ENCODE measurements around the gene KRT32. TPM values are rescaled to one million over a fixed set of nuclear protein-coding genes. Genes with fewer than 3 reads are reported as not detected.

KRT32 gene
- total RNA-seq, 2 donors from 2014 or later: not detected

DNA sequence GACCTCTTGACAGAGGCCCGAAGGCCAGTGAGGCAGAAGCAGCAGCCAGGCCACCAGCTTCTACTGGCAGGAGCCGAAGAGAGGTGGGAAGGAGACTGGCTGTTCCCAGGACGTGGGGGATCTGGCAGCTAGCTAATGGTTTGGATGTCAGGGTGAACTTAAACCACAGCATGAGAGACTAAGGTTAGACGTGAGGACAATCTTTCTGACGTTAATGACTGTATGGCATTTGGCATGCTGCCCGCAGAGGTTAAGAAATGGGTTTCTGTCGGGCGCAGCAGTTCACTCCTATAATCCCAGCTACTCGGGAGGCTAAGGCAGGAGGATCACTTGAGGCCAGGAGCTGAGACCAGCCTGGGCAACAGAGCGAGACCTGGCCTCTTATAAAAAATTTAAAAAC is 44.5 kb upstream of the KRT32 start:
- Histone ChIP-seq H3K27ac (no peak overlapping the region), H3K4me1 (no peaks in the 10 kb centered on the region), H3K9me3 (no peaks in the 10 kb centered on the region), H3K4me3 (no peak overlapping the region), H3K27me3 (no peaks in the 10 kb centered on the region), H3K36me3 (no peaks in the 10 kb centered on the region)
- no peak for DNase-seq (ENCODE audit: low spot score)
- TF ChIP-seq, protein P1, sequence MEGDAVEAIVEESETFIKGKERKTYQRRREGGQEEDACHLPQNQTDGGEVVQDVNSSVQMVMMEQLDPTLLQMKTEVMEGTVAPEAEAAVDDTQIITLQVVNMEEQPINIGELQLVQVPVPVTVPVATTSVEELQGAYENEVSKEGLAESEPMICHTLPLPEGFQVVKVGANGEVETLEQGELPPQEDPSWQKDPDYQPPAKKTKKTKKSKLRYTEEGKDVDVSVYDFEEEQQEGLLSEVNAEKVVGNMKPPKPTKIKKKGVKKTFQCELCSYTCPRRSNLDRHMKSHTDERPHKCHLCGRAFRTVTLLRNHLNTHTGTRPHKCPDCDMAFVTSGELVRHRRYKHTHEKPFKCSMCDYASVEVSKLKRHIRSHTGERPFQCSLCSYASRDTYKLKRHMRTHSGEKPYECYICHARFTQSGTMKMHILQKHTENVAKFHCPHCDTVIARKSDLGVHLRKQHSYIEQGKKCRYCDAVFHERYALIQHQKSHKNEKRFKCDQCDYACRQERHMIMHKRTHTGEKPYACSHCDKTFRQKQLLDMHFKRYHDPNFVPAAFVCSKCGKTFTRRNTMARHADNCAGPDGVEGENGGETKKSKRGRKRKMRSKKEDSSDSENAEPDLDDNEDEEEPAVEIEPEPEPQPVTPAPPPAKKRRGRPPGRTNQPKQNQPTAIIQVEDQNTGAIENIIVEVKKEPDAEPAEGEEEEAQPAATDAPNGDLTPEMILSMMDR (IDR thresholded peaks at IDR 0.05): no peak

DNA sequence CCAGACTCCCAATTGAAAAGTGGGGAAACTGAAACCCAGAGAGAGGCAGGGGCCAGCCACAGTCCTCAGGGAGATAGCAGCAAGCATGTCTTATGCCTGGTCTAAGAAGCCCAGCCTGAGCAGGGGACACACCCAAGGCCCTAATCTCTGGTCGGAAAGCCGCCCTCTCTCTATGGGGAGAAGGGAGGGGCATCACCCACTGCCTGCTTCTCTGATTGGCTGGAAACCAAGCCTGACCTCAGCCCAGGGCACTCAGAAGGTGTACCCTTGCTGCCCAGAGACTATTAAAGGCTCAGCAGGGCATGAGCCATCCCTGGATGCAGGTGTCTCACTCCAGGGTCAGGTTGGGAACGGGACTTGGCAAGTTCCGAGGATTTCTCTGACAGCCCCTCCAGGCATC is 43.9 kb upstream of the KRT32 start:
- H3K36me3 ChIP-seq: no peaks in the 10 kb centered on the region
- H3K9me3 ChIP-seq: no peaks in the 10 kb centered on the region
- no peaks in the 10 kb centered on the region for H3K27me3 ChIP-seq
- H3K27ac ChIP-seq: no peak overlapping the region
- DNase-seq (ENCODE audit: low spot score): no peak
- H3K4me3 ChIP-seq: no peak overlapping the region
- H3K4me1 ChIP-seq: no peaks in the 10 kb centered on the region
- TF ChIP-seq, protein P1 (IDR thresholded peaks at IDR 0.05): no peak

DNA sequence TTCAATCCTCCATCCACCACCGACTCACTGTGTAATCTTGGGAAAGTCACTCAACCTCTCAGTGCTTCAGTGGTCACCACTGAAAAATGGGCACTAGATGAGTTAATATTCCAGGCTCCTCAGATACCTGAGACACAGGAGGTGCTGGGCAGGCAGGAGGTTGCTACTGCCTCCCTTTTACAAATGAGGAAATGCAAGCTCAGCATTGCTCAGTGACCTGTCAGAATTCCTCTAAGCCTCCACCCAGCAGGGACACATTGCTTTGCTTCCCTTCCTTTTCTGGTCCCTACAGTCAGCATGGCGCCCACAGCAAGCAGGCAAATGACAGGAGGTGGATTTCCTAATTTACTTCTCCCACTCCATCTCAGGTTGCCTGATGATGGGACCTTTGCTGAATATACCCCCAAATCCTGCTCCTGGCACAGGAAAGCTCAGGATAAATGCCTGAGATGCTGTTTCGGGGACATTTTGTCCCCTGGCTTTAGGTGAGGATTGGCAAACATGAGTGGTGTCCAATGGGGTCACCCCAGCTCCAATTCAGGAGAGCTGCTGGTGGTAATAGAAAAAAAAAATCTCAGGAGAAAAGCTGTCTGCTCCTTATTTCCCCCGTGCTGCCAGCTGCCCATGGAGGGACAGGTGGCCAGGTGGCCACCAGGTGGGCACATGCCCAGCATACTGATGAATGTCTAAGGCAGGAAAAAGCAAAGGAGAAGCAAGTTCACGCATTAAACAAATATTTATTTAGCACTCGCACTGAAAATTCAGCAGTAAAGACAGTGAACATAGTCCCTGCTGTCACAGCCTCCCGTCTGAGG is 43.3 kb upstream of the KRT32 start:
- Histone ChIP-seq H3K4me3 (no peak overlapping the region), H3K9me3 (no peaks in the 10 kb centered on the region), H3K27me3 (no peaks in the 10 kb centered on the region), H3K27ac (no peak overlapping the region), H3K4me1 (no peaks in the 10 kb centered on the region), H3K36me3 (no peaks in the 10 kb centered on the region)
- DNase-seq (ENCODE audit: low spot score): no peak
- TF ChIP-seq, protein P1 (IDR thresholded peaks at IDR 0.05): no peak

DNA sequence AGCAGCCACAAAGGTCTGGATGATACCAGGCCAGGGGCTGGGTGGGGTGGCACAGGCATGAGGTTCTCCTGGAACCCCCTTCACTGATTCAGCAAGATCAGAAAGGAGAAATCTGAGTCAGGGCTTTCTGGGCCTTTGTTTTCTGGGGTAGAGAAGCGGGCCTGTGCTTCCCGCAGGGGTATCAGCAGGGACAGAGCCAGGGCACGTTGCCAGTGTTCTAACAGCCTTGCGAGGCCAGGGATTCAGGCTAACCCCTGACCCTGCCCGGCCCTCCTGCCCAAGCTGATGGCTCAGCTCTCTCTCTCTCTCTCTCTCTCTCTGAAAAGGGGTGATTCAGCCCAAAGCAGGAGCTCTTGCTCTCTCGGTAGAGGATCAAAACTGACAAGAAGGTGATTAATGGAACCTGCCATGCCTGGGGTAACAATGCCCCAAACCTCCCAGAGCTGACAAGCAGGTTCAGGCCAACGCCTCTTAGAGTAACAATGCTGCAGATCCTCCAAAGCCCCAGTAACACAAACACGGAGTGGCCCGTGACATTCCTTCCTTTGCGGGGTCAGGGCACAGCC is 40.2 kb upstream of the KRT32 start:
- Histone ChIP-seq H3K36me3 (no peaks in the 10 kb centered on the region), H3K4me1 (no peaks in the 10 kb centered on the region), H3K27me3 (no peaks in the 10 kb centered on the region), H3K9me3 (no peaks in the 10 kb centered on the region), H3K27ac (no peak overlapping the region), H3K4me3 (no peak overlapping the region)
- no peak for DNase-seq (ENCODE audit: low spot score)
- TF ChIP-seq, protein P1 (IDR thresholded peaks at IDR 0.05): no peak

DNA sequence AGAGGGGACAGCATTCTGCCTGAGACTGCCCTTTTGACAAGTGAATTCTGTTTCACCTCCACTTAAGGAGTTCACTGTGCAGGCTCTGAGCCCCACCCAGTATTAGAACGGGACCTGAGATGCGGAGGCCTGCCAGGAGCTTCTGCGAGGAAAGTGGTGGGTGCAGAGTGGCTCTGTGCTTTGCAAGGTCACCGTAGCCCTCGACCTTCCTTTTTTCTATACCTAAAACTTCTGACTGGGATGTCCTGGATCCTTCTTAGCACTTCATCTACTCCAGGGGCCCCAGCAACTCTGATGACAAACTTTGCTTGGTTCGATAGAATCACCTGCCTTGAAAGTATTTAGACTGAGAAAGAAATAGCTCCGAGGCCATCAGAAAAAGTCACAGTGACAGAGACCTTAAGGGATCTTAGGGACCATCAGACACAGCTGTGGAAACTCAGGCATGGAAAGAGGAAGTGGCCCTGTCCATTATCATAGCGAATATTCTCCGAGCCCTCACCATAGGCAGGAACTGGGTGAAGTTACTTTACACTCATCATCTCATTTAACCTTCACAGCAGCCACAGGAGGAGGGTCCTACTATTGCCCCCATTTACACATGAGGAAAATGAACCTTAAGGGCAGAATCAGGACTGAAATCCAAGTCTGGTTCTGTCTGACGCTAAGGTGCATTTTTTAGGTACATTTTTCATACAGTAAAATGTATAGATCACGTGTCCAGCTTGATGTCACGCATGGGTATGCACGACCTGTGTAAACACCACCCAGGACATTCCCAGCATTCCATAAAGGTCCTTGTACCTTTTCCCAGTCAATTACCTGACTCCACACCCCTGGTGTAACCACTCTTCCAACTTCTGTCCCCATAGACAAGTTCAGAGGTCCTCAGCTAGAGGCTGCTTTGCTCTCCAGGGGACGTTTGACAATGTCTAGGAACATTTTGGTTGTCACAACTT is 38.9 kb upstream of the KRT32 start:
- no peaks in the 10 kb centered on the region for H3K4me1 ChIP-seq
- H3K27me3 ChIP-seq: no peaks in the 10 kb centered on the region
- H3K4me3 ChIP-seq: no peak overlapping the region
- TF ChIP-seq, protein P1 (IDR thresholded peaks at IDR 0.05): no peak
- no peak for DNase-seq (ENCODE audit: low spot score)
- no peaks in the 10 kb centered on the region for H3K9me3 ChIP-seq
- H3K36me3 ChIP-seq: no peaks in the 10 kb centered on the region
- H3K27ac ChIP-seq: no peak overlapping the region
